SK-N-SH (cell line): ENCODE results near the gene CD63. TPM values are rescaled to one million over a fixed set of nuclear protein-coding genes. Genes with fewer than 3 reads are reported as not detected.
A peak's percentile ranks its signal among the peaks of the same experiment; 100 is the strongest.

Experiments
- CTCF ChIA-PET: fragments of 300-600, 350-600 bp; formaldehyde crosslinking; extraction: SDS; loops from one replicate; lab custom pipeline; 2021; lab: Yijun Ruan, JAX
- POLR2A ChIA-PET: fragments of 350-600 bp; sonication (Branson Sonifier 250); formaldehyde crosslinking; extraction: SDS; loops from one replicate; lab custom pipeline; 2020; ENCODE audit warnings: antibody characterized with exemption, inconsistent platforms; lab: Yijun Ruan, JAX
- DNase-seq: peaks from one replicate; pipeline ENCODE4 v3.0.0; 2012
- H2AFZ ChIP-seq: fragments of 200-600 bp; sonication (generic); 2 replicates; pipeline ENCODE4 v1.8.1; 2016; ENCODE audit warnings: antibody characterized with exemption, mild to moderate bottlenecking, low read depth
- H3F3A ChIP-seq: fragments of 200-600 bp; sonication (generic); replicated peaks from 2 replicates; pipeline ENCODE3; 2016; ENCODE audit warnings: antibody characterized with exemption, mild to moderate bottlenecking; ENCODE audit not compliant: insufficient read depth
- H3K27ac ChIP-seq, 2 experiments: fragments of 200-500 bp in 1 of 2; fragments of 200-600 bp in 1 of 2; sonication (Bioruptor generic) in 1 of 2; sonication (generic), shearing (Covaris generic) in 1 of 2; 2 replicates each; pipeline versions ENCODE4 v1.5.1 to v1.6.1; 2014 to 2016; ENCODE audit warnings: low read depth in 2 of 2, inconsistent platforms in 1 of 2, low read length in 1 of 2, mild to moderate bottlenecking in 1 of 2, mixed read lengths in 1 of 2
- H3K27me3 ChIP-seq: fragments of 200-600 bp; sonication (generic), shearing (Covaris generic); 2 replicates; pipeline ENCODE4 v1.6.1; 2016; ENCODE audit warnings: mixed run types; ENCODE audit not compliant: insufficient read depth
- H3K36me3 ChIP-seq, 2 experiments: fragments of 200-500 bp in 1 of 2; fragments of 200-600 bp in 1 of 2; sonication (Bioruptor generic) in 1 of 2; sonication (generic) in 1 of 2; replicated peaks in 1 of 2; 2 replicates each; pipeline versions ENCODE3 to v1.5.1; 2014 to 2016; ENCODE audit warnings: low read length in 1 of 2, mild to moderate bottlenecking in 1 of 2; ENCODE audit not compliant: insufficient read depth in 2 of 2, control insufficient read depth in 1 of 2
- H3K4me1 ChIP-seq, 2 experiments: fragments of 200-500 bp in 1 of 2; fragments of 200-600 bp in 1 of 2; sonication (Bioruptor generic) in 1 of 2; sonication (generic), shearing (Covaris generic) in 1 of 2; 2 replicates each; pipeline versions ENCODE4 v1.5.1 to v1.6.1; 2014 to 2016; ENCODE audit warnings: low read depth in 1 of 2, low read length in 1 of 2, mixed run types in 1 of 2; ENCODE audit not compliant: insufficient read depth in 2 of 2, control insufficient read depth in 1 of 2
- H3K4me2 ChIP-seq: fragments of 200-600 bp; sonication (generic), shearing (Covaris generic); 2 replicates; pipeline ENCODE4 v1.6.1; 2017; ENCODE audit warnings: mixed run types
- H3K4me3 ChIP-seq, 2 experiments: fragments of 200-500 bp in 1 of 2; fragments of 200-600 bp in 1 of 2; sonication (Bioruptor generic) in 1 of 2; sonication (generic), shearing (Covaris generic) in 1 of 2; 2 replicates each; pipeline versions ENCODE4 v1.5.1 to v1.8.1; 2014 to 2016; ENCODE audit warnings: low read depth in 2 of 2, inconsistent platforms in 1 of 2, low read length in 1 of 2, mild to moderate bottlenecking in 1 of 2, mixed read lengths in 1 of 2, moderate library complexity in 1 of 2
- H3K79me2 ChIP-seq: fragments of 200-600 bp; sonication (generic); 2 replicates; pipeline ENCODE4 v1.8.1; 2017; ENCODE audit warnings: mild to moderate bottlenecking; ENCODE audit not compliant: insufficient read depth
- H3K9ac ChIP-seq: fragments of 200-600 bp; sonication (generic); 2 replicates; pipeline ENCODE4 v1.6.1; 2017; ENCODE audit warnings: mixed run types
- H3K9me2 ChIP-seq: fragments of 200-600 bp; sonication (generic); 2 replicates; pipeline ENCODE4 v1.6.1; 2017; ENCODE audit warnings: mixed run types
- H3K9me3 ChIP-seq: fragments of 200-600 bp; sonication (generic); 2 replicates; pipeline ENCODE4 v1.6.1; 2017; ENCODE audit warnings: mixed run types, mild to moderate bottlenecking, moderate library complexity
- H4K20me1 ChIP-seq: fragments of 200-600 bp; sonication (generic); 2 replicates; pipeline ENCODE4 v1.6.1; 2017; ENCODE audit warnings: mild to moderate bottlenecking, mixed run types; ENCODE audit not compliant: insufficient read depth
- CHD2 ChIP-seq: fragments of 150-350 bp; IDR thresholded peaks from 2 replicates; pipeline ENCODE4 v1.6.1; 2018; ENCODE audit warnings: low read length; ENCODE audit not compliant: partially characterized antibody
- ELF1 ChIP-seq: IDR thresholded peaks from 2 replicates; pipeline ENCODE4 v1.4.0; 2012
- EP300 ChIP-seq, 2 experiments: IDR thresholded peaks; 2 replicates each; pipeline versions ENCODE4 v1.4.0 to v1.6.1; 2012; ENCODE audit warnings: borderline replicate concordance in 1 of 2, low read depth in 1 of 2, low read length in 1 of 2
- FOSL2 ChIP-seq: IDR thresholded peaks from 2 replicates; pipeline ENCODE4 v1.4.0; 2012; ENCODE audit warnings: low read depth, mild to moderate bottlenecking, moderate library complexity, borderline replicate concordance
- FOXJ3 ChIP-seq: sonication (generic); formaldehyde crosslinking; IDR thresholded peaks from 2 replicates; pipeline ENCODE4 v1.5.1; 2020; ENCODE audit warnings: mild to moderate bottlenecking, missing genetic modification reagents
- FOXM1 ChIP-seq: IDR thresholded peaks from 2 replicates; pipeline ENCODE4 v1.4.0; 2012; ENCODE audit warnings: low read depth, mild to moderate bottlenecking
- GABPA ChIP-seq: IDR thresholded peaks from 2 replicates; pipeline ENCODE4 v1.4.0; 2012; ENCODE audit warnings: low read depth, mild to moderate bottlenecking
- GATA2 ChIP-seq: sonication (generic); formaldehyde crosslinking; IDR thresholded peaks from 2 replicates; pipeline ENCODE4 v1.5.0; 2020; ENCODE audit warnings: mild to moderate bottlenecking, missing genetic modification reagents
- JUND ChIP-seq: IDR thresholded peaks from 2 replicates; pipeline ENCODE4 v1.4.0; 2012
- MAX ChIP-seq: IDR thresholded peaks from 2 replicates; pipeline ENCODE4 v1.4.0; 2012; ENCODE audit warnings: low read depth
- MEF2A ChIP-seq: IDR thresholded peaks from 2 replicates; pipeline ENCODE4 v1.4.0; 2012; ENCODE audit warnings: low read depth, borderline replicate concordance
- NFIC ChIP-seq: IDR thresholded peaks from 2 replicates; pipeline ENCODE4 v1.4.0; 2012; ENCODE audit warnings: borderline replicate concordance
- NRF1 ChIP-seq: IDR thresholded peaks from 2 replicates; pipeline ENCODE4 v1.6.1; 2012; ENCODE audit warnings: low read depth, mild to moderate bottlenecking, low read length
- PBX3 ChIP-seq: IDR thresholded peaks from 2 replicates; pipeline ENCODE4; 2012
- POLR2AphosphoS5 ChIP-seq: IDR thresholded peaks from 2 replicates; pipeline ENCODE4 v1.6.1; 2012; ENCODE audit warnings: low read depth, low read length
- RAD21 ChIP-seq: IDR thresholded peaks from 2 replicates; pipeline ENCODE4 v1.6.1; 2012; ENCODE audit warnings: mild to moderate bottlenecking, low read length
- RCOR1 ChIP-seq: fragments of 150-350 bp; IDR thresholded peaks from 2 replicates; pipeline ENCODE4 v1.6.1; 2017; ENCODE audit warnings: antibody characterized with exemption, low read length
- REST ChIP-seq: IDR thresholded peaks from 2 replicates; pipeline ENCODE4 v1.6.1; 2012; ENCODE audit warnings: mild to moderate bottlenecking, low read depth, low read length, moderate library complexity
- RFX5 ChIP-seq: IDR thresholded peaks from 2 replicates; pipeline ENCODE4 v1.6.1; 2012; ENCODE audit warnings: mild to moderate bottlenecking, improper control_type of control experiment, low read length
- RXRA ChIP-seq: IDR thresholded peaks from 2 replicates; pipeline ENCODE4 v1.4.0; 2012; ENCODE audit warnings: low read depth, mild to moderate bottlenecking, borderline replicate concordance
- SIN3A ChIP-seq: IDR thresholded peaks from 2 replicates; pipeline ENCODE4 v1.6.1; 2012; ENCODE audit warnings: low read depth, mild to moderate bottlenecking, low read length, moderate library complexity, borderline replicate concordance
- SMC3 ChIP-seq: IDR thresholded peaks from 2 replicates; pipeline ENCODE4 v1.6.1; 2012; ENCODE audit warnings: low read depth, low read length, improper control_type of control experiment
- TCF12 ChIP-seq: IDR thresholded peaks from 2 replicates; pipeline ENCODE4 v1.4.0; 2012
- TEAD4 ChIP-seq: IDR thresholded peaks from 2 replicates; pipeline ENCODE4 v1.4.0; 2012; ENCODE audit warnings: mild to moderate bottlenecking, borderline replicate concordance; ENCODE audit not compliant: insufficient read depth
- USF1 ChIP-seq: IDR thresholded peaks from 2 replicates; pipeline ENCODE4 v1.4.0; 2012; ENCODE audit warnings: low read depth, borderline replicate concordance
- USF2 ChIP-seq: fragments of 150-350 bp; IDR thresholded peaks from 2 replicates; pipeline ENCODE4 v1.6.1; 2017; ENCODE audit warnings: antibody characterized with exemption, low read length, low read depth, borderline replicate concordance
- YY1 ChIP-seq: IDR thresholded peaks from 2 replicates; pipeline ENCODE4 v1.4.0; 2012; ENCODE audit warnings: low read depth, mild to moderate bottlenecking
- WGBS: methylation state at CpG from one replicate; pipeline ENCODE4 v1.1.6; 2017; ENCODE audit warnings: low lambda C conversion rate; 5-methylcytosine and 5-hydroxymethylcytosine counted together
- polyA plus RNA-seq, 3 experiments: library from polyadenylated mRNA; depleted of rRNA; stranded (reverse); fragments of >200 nt; gene quantifications; 2 replicates each; pipeline ENCODE4 v1.2.3, GENCODE V29; 2012

The CD63 gene
- polyA plus RNA-seq, 1 of the 3 experiments (the other 2 are of a cell fraction) = 1,465 TPM

GRCh38 chr12:55738123-55739024 is 9.6 kb upstream of the CD63 start:
- WGBS = 8% methylated on average over 14 of the region's 14 CpGs
- H4K20me1 ChIP-seq = no peaks in the 10 kb centered on the region
- DNase-seq = peak; percentile 78
- H3K9me2 ChIP-seq = no peaks in the 10 kb centered on the region
- H3K4me1 ChIP-seq = peaks cover 9 to 24% of the 10 kb centered on the region in 2 experiments; a peak in 3 of 4 replicates
- POLR2A ChIA-PET = interaction anchor here (0.7 to 2.0 kb wide), 11 partner anchors 9 to 380 kb away, joined by 3 to 12 read pairs (median 4); partner anchors contain the start of genes DNAJC14, ORMDL2, RAB5B and SARNP
- peak overlapping the region; percentile 100 for H2AFZ ChIP-seq
- H3K4me2 ChIP-seq = peak overlapping the region; percentile 99
- H3F3A ChIP-seq = peaks cover 17% of the 10 kb centered on the region
- CTCF ChIA-PET = interaction anchor here (0.5 to 14.4 kb wide), 57 partner anchors 9 to 745 kb away, joined by 3 to 358 read pairs (median 5); partner anchors contain the start of genes BLOC1S1, CD63, DNAJC14 and ORMDL2
- no peaks in the 10 kb centered on the region for H3K36me3 ChIP-seq
- peak overlapping the region; percentile 80 to 83 for H3K27ac ChIP-seq
- H3K9me3 ChIP-seq = no peaks in the 10 kb centered on the region
- no peaks in the 10 kb centered on the region for H3K27me3 ChIP-seq
- peak overlapping the region; percentile 66 to 98 for H3K4me3 ChIP-seq
- H3K9ac ChIP-seq = peak overlapping the region; percentile 70
- no peaks in the 10 kb centered on the region for H3K79me2 ChIP-seq
- TF ChIP-seq POLR2AphosphoS5 (no peak; the same call in 1 of the 2 replicates), EP300 (IDR thresholded peaks at IDR 0.05; ENCODE audit: borderline replicate concordance in 1 of 2, low read depth in 1 of 2, low read length in 1 of 2) (no peak), CHD2 (peak; percentile 39), ELF1 (no peak), PBX3 (no peak), TCF12 (no peak), GATA2 (CRISPR knock-in tag) (no peak), USF1 (no peak), YY1 (no peak), SIN3A (0 out of 2 replicates have a peak, but pooled peaks have one; percentile 13), RAD21 (peak; percentile 96), REST (no peak), NFIC (no peak), RCOR1 (0 out of 2 replicates have a peak, but pooled peaks have one; percentile 26), SMC3 (peak; percentile 75), RXRA (no peak), GABPA (no peak), RFX5 (peak; percentile 91), NRF1 (no peak), MEF2A (no peak), MAX (no peak), FOSL2 (no peak), FOXJ3 (CRISPR knock-in tag) (no peak), FOXM1 (no peak), USF2 (no peak), TEAD4 (no peak), JUND (no peak)
